NCI-H226 (cell line): ENCODE measurements around the gene VGF.
"Not testable (repeated sequence)": the region's sequence is repeated elsewhere in the genome, so short reads cannot be mapped to it uniquely, and the experiment has no call there.

Experiments
- DNase-seq: peaks from one replicate; pipeline ENCODE4 v3.0.0-alpha.2; 2015

VGF gene

GRCh38 chr7:101165075-101165957 lies at the start of gene VGF:
VGF (minus strand) TSS chr7:101165569; CDS start chr7:101164843, 726 bp downstream.
- peak; percentile 91 for DNase-seq

GRCh38 chr7:101212014-101212413 lies 46.6 kb upstream of the VGF start:
- no peak for DNase-seq

- DNase-seq = no peak
Observed at GRCh38 chr7:101211501-101211900, 46.1 kb upstream of the VGF start.

GRCh38 chr7:101210143-101210542 lies 44.8 kb upstream of the VGF start:
- no peak for DNase-seq

GRCh38 chr7:101208794-101209193 lies 43.4 kb upstream of the VGF start:
- DNase-seq = no peak

GRCh38 chr7:101207459-101207858 lies 42.1 kb upstream of the VGF start:
- no peak for DNase-seq

GRCh38 chr7:101206665-101207042 lies 41.3 kb upstream of the VGF start:
- DNase-seq = no peak

- DNase-seq = no peak
Observed at GRCh38 chr7:101205901-101206664, 40.7 kb upstream of the VGF start.

GRCh38 chr7:101203740-101204738 lies 38.7 kb upstream of the VGF start:
- DNase-seq = not testable (repeated sequence)

- DNase-seq = no peak
Observed at GRCh38 chr7:101202603-101202918, 37.2 kb upstream of the VGF start.

GRCh38 chr7:101201695-101202602 lies 36.6 kb upstream of the VGF start:
- DNase-seq = no peak

- DNase-seq = no peak
Observed at GRCh38 chr7:101200862-101201599, 35.7 kb upstream of the VGF start, which contains the start of gene MOGAT3. MOGAT3 (minus strand) TSS chr7:101201036; CDS start chr7:101200854, 182 bp downstream.

- DNase-seq = no peak
Observed at GRCh38 chr7:101200504-101200861, 35.1 kb upstream of the VGF start.

GRCh38 chr7:101199522-101199921 lies 34.2 kb upstream of the VGF start:
- not testable (repeated sequence) for DNase-seq

GRCh38 chr7:101198476-101198875 lies 33.1 kb upstream of the VGF start:
- DNase-seq = no peak

- no peak for DNase-seq
Observed at GRCh38 chr7:101197991-101198390, 32.6 kb upstream of the VGF start.

GRCh38 chr7:101195884-101196283 lies 30.5 kb upstream of the VGF start:
- no peak for DNase-seq

GRCh38 chr7:101189109-101189508 lies 23.7 kb upstream of the VGF start:
- no peak for DNase-seq

GRCh38 chr7:101186844-101187428 lies 21.6 kb upstream of the VGF start:
- DNase-seq = no peak

GRCh38 chr7:101186194-101186593 lies 20.8 kb upstream of the VGF start:
- no peak for DNase-seq
